Measurements from ENCODE around the gene CLDN24.

DNA sequence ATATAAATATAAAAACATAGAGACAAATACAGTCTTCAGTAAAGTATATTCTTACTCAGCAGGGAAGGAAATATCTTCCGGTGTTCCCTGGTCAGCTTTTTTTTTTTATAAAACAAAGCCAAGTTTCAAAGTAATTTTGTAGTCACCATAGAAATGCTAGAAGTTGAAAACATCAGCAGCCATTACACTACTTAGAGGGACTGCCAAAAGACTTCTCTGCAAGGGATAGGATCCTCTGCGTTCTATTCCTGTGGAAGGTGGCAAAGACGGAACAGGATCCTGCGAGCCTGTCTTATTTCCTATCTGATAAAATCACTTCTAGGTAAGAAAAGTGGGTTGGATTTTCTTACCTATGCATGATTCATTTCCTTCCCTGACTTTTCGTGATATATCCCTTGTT lies 21.6 kb downstream of the CLDN24 start:
- TF ChIP-seq, protein P1, sequence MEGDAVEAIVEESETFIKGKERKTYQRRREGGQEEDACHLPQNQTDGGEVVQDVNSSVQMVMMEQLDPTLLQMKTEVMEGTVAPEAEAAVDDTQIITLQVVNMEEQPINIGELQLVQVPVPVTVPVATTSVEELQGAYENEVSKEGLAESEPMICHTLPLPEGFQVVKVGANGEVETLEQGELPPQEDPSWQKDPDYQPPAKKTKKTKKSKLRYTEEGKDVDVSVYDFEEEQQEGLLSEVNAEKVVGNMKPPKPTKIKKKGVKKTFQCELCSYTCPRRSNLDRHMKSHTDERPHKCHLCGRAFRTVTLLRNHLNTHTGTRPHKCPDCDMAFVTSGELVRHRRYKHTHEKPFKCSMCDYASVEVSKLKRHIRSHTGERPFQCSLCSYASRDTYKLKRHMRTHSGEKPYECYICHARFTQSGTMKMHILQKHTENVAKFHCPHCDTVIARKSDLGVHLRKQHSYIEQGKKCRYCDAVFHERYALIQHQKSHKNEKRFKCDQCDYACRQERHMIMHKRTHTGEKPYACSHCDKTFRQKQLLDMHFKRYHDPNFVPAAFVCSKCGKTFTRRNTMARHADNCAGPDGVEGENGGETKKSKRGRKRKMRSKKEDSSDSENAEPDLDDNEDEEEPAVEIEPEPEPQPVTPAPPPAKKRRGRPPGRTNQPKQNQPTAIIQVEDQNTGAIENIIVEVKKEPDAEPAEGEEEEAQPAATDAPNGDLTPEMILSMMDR (IDR thresholded peaks at IDR 0.05; ENCODE audit: insufficient read depth, low read depth, low read length): no peak
- TF ChIP-seq EZH2 (IDR thresholded peaks at IDR 0.05; ENCODE audit: insufficient read depth, low read length): no peak
